ENCODE data around the gene CTNNA3.

The CTNNA3 gene

GRCh38 chr10:66827353-66827752 is 868.6 kb downstream of the CTNNA3 start:
- no peaks in the 10 kb centered on the region for H4K20me1 ChIP-seq
- H3K27me3 ChIP-seq, result no peaks in the 10 kb centered on the region
- no peak for TF ChIP-seq Cebpa-rat (IDR thresholded peaks at IDR 0.05)
- no peak overlapping the region for H3K9ac ChIP-seq
- no peak overlapping the region for H3K27ac ChIP-seq
- H3K4me2 ChIP-seq, result no peak overlapping the region
- H3K4me3 ChIP-seq, result no peak overlapping the region
- H3K9me3 ChIP-seq, result no peaks in the 10 kb centered on the region
- H3K36me3 ChIP-seq, result no peaks in the 10 kb centered on the region
- H3K4me1 ChIP-seq, result no peaks in the 10 kb centered on the region

GRCh38 chr10:66823301-66823700 is 872.7 kb downstream of the CTNNA3 start:
- Histone ChIP-seq H3K27ac (no peak overlapping the region), H3K9me3 (no peaks in the 10 kb centered on the region), H3K4me3 (no peak overlapping the region), H3K4me2 (no peak overlapping the region), H3K36me3 (no peaks in the 10 kb centered on the region), H4K20me1 (no peaks in the 10 kb centered on the region), H3K4me1 (no peaks in the 10 kb centered on the region), H3K9ac (no peak overlapping the region), H3K27me3 (no peaks in the 10 kb centered on the region)
- no peak for TF ChIP-seq Cebpa-rat (IDR thresholded peaks at IDR 0.05)

- Histone ChIP-seq H3K36me3 (no peaks in the 10 kb centered on the region), H3K9me3 (no peaks in the 10 kb centered on the region), H3K27me3 (no peaks in the 10 kb centered on the region), H3K4me2 (no peak overlapping the region), H3K27ac (no peak overlapping the region), H3K4me3 (no peak overlapping the region), H3K4me1 (no peaks in the 10 kb centered on the region), H3K9ac (no peak overlapping the region), H4K20me1 (no peaks in the 10 kb centered on the region)
- no peak for TF ChIP-seq Cebpa-rat (IDR thresholded peaks at IDR 0.05)
Measured at GRCh38 chr10:66822801-66823200, 873.2 kb downstream of the CTNNA3 start.

- no peak for TF ChIP-seq Cebpa-rat (IDR thresholded peaks at IDR 0.05)
- no peaks in the 10 kb centered on the region for H3K27me3 ChIP-seq
- no peaks in the 10 kb centered on the region for H3K4me1 ChIP-seq
- H3K9me3 ChIP-seq, result no peaks in the 10 kb centered on the region
- H3K4me2 ChIP-seq, result no peak overlapping the region
- no peaks in the 10 kb centered on the region for H4K20me1 ChIP-seq
- no peaks in the 10 kb centered on the region for H3K36me3 ChIP-seq
- no peak overlapping the region for H3K9ac ChIP-seq
- H3K27ac ChIP-seq, result no peak overlapping the region
- no peak overlapping the region for H3K4me3 ChIP-seq
Measured at GRCh38 chr10:66819691-66820090, 876.3 kb downstream of the CTNNA3 start.

- Histone ChIP-seq H3K4me3 (no peak overlapping the region), H3K27ac (no peak overlapping the region), H3K9ac (no peak overlapping the region), H3K36me3 (no peaks in the 10 kb centered on the region), H3K4me2 (no peak overlapping the region), H4K20me1 (no peaks in the 10 kb centered on the region), H3K9me3 (no peaks in the 10 kb centered on the region), H3K4me1 (no peaks in the 10 kb centered on the region), H3K27me3 (no peaks in the 10 kb centered on the region)
- no peak for TF ChIP-seq Cebpa-rat (IDR thresholded peaks at IDR 0.05)
Measured at GRCh38 chr10:66813122-66813521, 882.9 kb downstream of the CTNNA3 start.

- TF ChIP-seq Cebpa-rat (IDR thresholded peaks at IDR 0.05), result no peak
- Histone ChIP-seq H3K4me1 (no peaks in the 10 kb centered on the region), H3K27ac (no peak overlapping the region), H3K27me3 (no peaks in the 10 kb centered on the region), H4K20me1 (no peaks in the 10 kb centered on the region), H3K4me3 (no peak overlapping the region), H3K4me2 (no peak overlapping the region), H3K9me3 (no peaks in the 10 kb centered on the region), H3K9ac (no peak overlapping the region), H3K36me3 (no peaks in the 10 kb centered on the region)
Measured at GRCh38 chr10:66811211-66811610, 884.8 kb downstream of the CTNNA3 start.

GRCh38 chr10:66809402-66809801 is 886.6 kb downstream of the CTNNA3 start:
- Histone ChIP-seq H3K4me2 (no peak overlapping the region), H3K9me3 (no peaks in the 10 kb centered on the region), H3K4me1 (no peaks in the 10 kb centered on the region), H3K27me3 (no peaks in the 10 kb centered on the region), H3K27ac (no peak overlapping the region), H4K20me1 (no peaks in the 10 kb centered on the region), H3K9ac (no peak overlapping the region), H3K36me3 (no peaks in the 10 kb centered on the region), H3K4me3 (no peak overlapping the region)
- TF ChIP-seq Cebpa-rat (IDR thresholded peaks at IDR 0.05), result no peak

- H3K27me3 ChIP-seq, result no peaks in the 10 kb centered on the region
- no peak for TF ChIP-seq Cebpa-rat (IDR thresholded peaks at IDR 0.05)
- H3K9ac ChIP-seq, result no peak overlapping the region
- no peaks in the 10 kb centered on the region for H4K20me1 ChIP-seq
- no peaks in the 10 kb centered on the region for H3K4me1 ChIP-seq
- no peak overlapping the region for H3K4me2 ChIP-seq
- H3K9me3 ChIP-seq, result no peaks in the 10 kb centered on the region
- H3K4me3 ChIP-seq, result no peak overlapping the region
- H3K27ac ChIP-seq, result no peak overlapping the region
- H3K36me3 ChIP-seq, result no peaks in the 10 kb centered on the region
Measured at GRCh38 chr10:66805612-66806011, 890.4 kb downstream of the CTNNA3 start.

GRCh38 chr10:66804962-66805361 is 891.0 kb downstream of the CTNNA3 start:
- Histone ChIP-seq H3K27ac (no peak overlapping the region), H3K27me3 (no peaks in the 10 kb centered on the region), H3K9ac (no peak overlapping the region), H3K36me3 (no peaks in the 10 kb centered on the region), H4K20me1 (no peaks in the 10 kb centered on the region), H3K4me3 (no peak overlapping the region), H3K9me3 (no peaks in the 10 kb centered on the region), H3K4me1 (no peaks in the 10 kb centered on the region), H3K4me2 (no peak overlapping the region)
- TF ChIP-seq Cebpa-rat (IDR thresholded peaks at IDR 0.05), result no peak

- Histone ChIP-seq H3K4me1 (no peaks in the 10 kb centered on the region), H3K36me3 (no peaks in the 10 kb centered on the region), H3K9me3 (no peaks in the 10 kb centered on the region), H3K4me2 (no peak overlapping the region), H3K4me3 (no peak overlapping the region), H3K27ac (no peak overlapping the region), H3K9ac (no peak overlapping the region), H4K20me1 (no peaks in the 10 kb centered on the region), H3K27me3 (no peaks in the 10 kb centered on the region)
- TF ChIP-seq Cebpa-rat (IDR thresholded peaks at IDR 0.05), result no peak
Measured at GRCh38 chr10:66803174-66803573, 892.8 kb downstream of the CTNNA3 start.

GRCh38 chr10:66799474-66799873 is 896.5 kb downstream of the CTNNA3 start:
- Histone ChIP-seq H3K4me1 (peaks cover 9% of the 10 kb centered on the region), H3K4me3 (no peak overlapping the region), H3K9ac (no peak overlapping the region), H4K20me1 (no peaks in the 10 kb centered on the region), H3K9me3 (no peaks in the 10 kb centered on the region), H3K36me3 (no peaks in the 10 kb centered on the region), H3K4me2 (peak overlapping the region; percentile 22), H3K27ac (no peak overlapping the region), H3K27me3 (no peaks in the 10 kb centered on the region)
- no peak for TF ChIP-seq Cebpa-rat (IDR thresholded peaks at IDR 0.05)

All from BLaER1 (cell line).